HepG2 (cell line): Measurements from ENCODE around the gene FBP1. TPM values are rescaled to one million over a fixed set of nuclear protein-coding genes. Genes with fewer than 3 reads are reported as not detected.

Experiments used
- ATAC-seq: fragments of 200-7000 bp; cut with Tn5 transposase; 3 replicates; pipeline ENCODE4 v1.9.1; 2020; ENCODE audit warnings: mild to moderate bottlenecking, moderate library complexity
- BruUV-seq: library from RNA; stranded (reverse); fragments of 400-500 nt; replicated peaks from 2 replicates; lab custom pipeline; 2021; lab: Mats Ljungman, UMichigan
- CTCF ChIA-PET: fragments of 300-600 bp; formaldehyde crosslinking; extraction: SDS; loops from one replicate; lab custom pipeline; 2021; ENCODE audit warnings: low total read pairs, inconsistent platforms, low intra/inter-chr PET ratio; lab: Yijun Ruan, JAX
- POLR2A ChIA-PET: fragments of 350-600 bp; sonication (Branson Sonifier 250); formaldehyde crosslinking; loops from one replicate; lab custom pipeline; 2020; ENCODE audit warnings: antibody characterized with exemption, inconsistent platforms; lab: Yijun Ruan, JAX
- DNase-seq: peaks from one replicate; pipeline ENCODE4 v3.0.0-alpha.2; 2015; ENCODE audit warnings: low spot score
- FAIRE-seq: peaks from 3 replicates; lab custom pipeline; 2011; peaks lifted over from hg19 to GRCh38; lab: Jason Lieb, UNC
- H2AFZ ChIP-seq: one replicate; pipeline ENCODE4 v1.6.1; 2011; ENCODE audit warnings: low read length, inconsistent platforms
- H3K27ac ChIP-seq: fragments of 300-600 bp; 3 replicates; pipeline ENCODE4 v1.8.0; 2011; ENCODE audit warnings: mixed run types, mild to moderate bottlenecking, mixed read lengths, low read length, inconsistent platforms; ENCODE audit not compliant: insufficient read depth; ENCODE audit errors: extremely low read length
- H3K27me3 ChIP-seq, 2 experiments: fragments of 200-600 bp in 1 of 2; 2 replicates in 1 of 2; 3 replicates in 1 of 2; pipeline versions ENCODE4 v1.6.0 to v1.8.0; 2011; ENCODE audit warnings: low read length in 2 of 2, mild to moderate bottlenecking in 2 of 2, moderate library complexity in 2 of 2, inconsistent platforms in 1 of 2; ENCODE audit not compliant: insufficient read depth in 2 of 2, control insufficient read depth in 1 of 2
- H3K36me3 ChIP-seq, 2 experiments: fragments of 200-600 bp in 1 of 2; replicated peaks in 1 of 2; 2 replicates in 1 of 2; 3 replicates in 1 of 2; pipeline versions ENCODE4 v1.5.1 to v1.8.0; 2011; ENCODE audit warnings: low read length in 2 of 2, inconsistent platforms in 1 of 2; ENCODE audit not compliant: insufficient read depth in 2 of 2, control insufficient read depth in 1 of 2
- H3K4me1 ChIP-seq: 2 replicates; pipeline ENCODE4 v1.5.1; 2012; ENCODE audit warnings: low read length, inconsistent platforms; ENCODE audit not compliant: insufficient read depth
- H3K4me2 ChIP-seq: 2 replicates; pipeline ENCODE4 v1.6.0; 2011; ENCODE audit warnings: low read depth, low read length, inconsistent platforms
- H3K4me3 ChIP-seq, 3 experiments: fragments of 200-600 bp in 1 of 3; sonication (generic), shearing (Covaris generic) in 1 of 3; replicated peaks in 1 of 3; 2 replicates each; pipeline ENCODE4 v1.5.1; 2011 to 2016; ENCODE audit warnings: low read length in 3 of 3, inconsistent platforms in 2 of 3, low read depth in 2 of 3, mild to moderate bottlenecking in 2 of 3, control low read depth in 1 of 3, mixed read lengths in 1 of 3; ENCODE audit not compliant: insufficient read depth in 1 of 3
- H3K79me2 ChIP-seq: one replicate; pipeline ENCODE4 v1.6.1; 2011; ENCODE audit warnings: low read length, inconsistent platforms; ENCODE audit not compliant: insufficient read depth
- H3K9ac ChIP-seq: 2 replicates; pipeline ENCODE4 v1.6.0; 2011; ENCODE audit warnings: mild to moderate bottlenecking, low read depth, low read length, inconsistent platforms; ENCODE audit not compliant: insufficient read depth
- H3K9me3 ChIP-seq: 2 replicates; pipeline ENCODE4 v1.5.1; 2012; ENCODE audit warnings: mild to moderate bottlenecking, low read length
- H4K20me1 ChIP-seq: 2 replicates; pipeline ENCODE4 v1.6.0; 2011; ENCODE audit warnings: inconsistent platforms, mild to moderate bottlenecking, low read length, moderate library complexity; ENCODE audit not compliant: insufficient read depth
- CSRNP1 ChIP-seq: sonication (generic); formaldehyde crosslinking; IDR thresholded peaks from 2 replicates; pipeline ENCODE4 v1.8.1; 2023; ENCODE audit warnings: mild to moderate bottlenecking, missing genetic modification reagents
- DMAP1 ChIP-seq: IDR thresholded peaks from 2 replicates; pipeline ENCODE4 v1.6.1; 2016
- DNMT3B ChIP-seq: conservative IDR thresholded peaks from 2 replicates; pipeline ENCODE4 v1.6.1; 2016; ENCODE audit warnings: missing biosample characterization, control low read depth
- ELK4 ChIP-seq: sonication (generic); formaldehyde crosslinking; IDR thresholded peaks from 2 replicates; pipeline ENCODE4 v1.9.0; 2021; ENCODE audit warnings: missing genetic modification reagents, borderline replicate concordance
- ETV6 ChIP-seq: sonication (generic); formaldehyde crosslinking; conservative IDR thresholded peaks from 2 replicates; pipeline ENCODE4 v1.4.0; 2020; ENCODE audit warnings: missing genetic modification reagents
- IKZF4 ChIP-seq: sonication (generic); formaldehyde crosslinking; IDR thresholded peaks from 2 replicates; pipeline ENCODE4 v1.5.1; 2020; ENCODE audit warnings: borderline replicate concordance, mild to moderate bottlenecking, low read depth, missing genetic modification reagents; ENCODE audit errors: not compliant biosample characterization
- MLLT10 ChIP-seq: sonication (generic); formaldehyde crosslinking; IDR thresholded peaks from 2 replicates; pipeline ENCODE4 v1.4.0; 2020; ENCODE audit warnings: missing genetic modification reagents
- NONO ChIP-seq, 2 experiments: fragments of 450-650 bp in 1 of 2; sonication (generic) in 1 of 2; formaldehyde crosslinking in 1 of 2; IDR thresholded peaks in 1 of 2; conservative IDR thresholded peaks in 1 of 2; 2 replicates each; pipeline versions ENCODE4 v1.6.1 to v1.8.0; 2017 to 2022; ENCODE audit warnings: mild to moderate bottlenecking in 1 of 2, missing genetic modification reagents in 1 of 2, moderate library complexity in 1 of 2
- SIX4 ChIP-seq: sonication (generic); formaldehyde crosslinking; IDR thresholded peaks from 2 replicates; pipeline ENCODE4 v1.4.0; 2020; ENCODE audit warnings: missing genetic modification reagents
- SP4 ChIP-seq: sonication (generic); formaldehyde crosslinking; IDR thresholded peaks from 2 replicates; pipeline ENCODE4 v1.8.1; 2023; ENCODE audit warnings: mild to moderate bottlenecking, missing genetic modification reagents
- TCF7 ChIP-seq: sonication (generic); IDR thresholded peaks from 2 replicates; pipeline ENCODE4 v1.6.1; 2016; ENCODE audit warnings: antibody characterized with exemption, low read depth
- TFAP4 ChIP-seq: sonication (generic); IDR thresholded peaks from 2 replicates; pipeline ENCODE4 v1.6.1; 2016; ENCODE audit warnings: low read depth, borderline replicate concordance
- ZNF431 ChIP-seq: sonication (generic); formaldehyde crosslinking; IDR thresholded peaks from 2 replicates; pipeline ENCODE4 v1.9.0; 2022; ENCODE audit warnings: missing genetic modification reagents, low read depth, mild to moderate bottlenecking, borderline replicate concordance
- WGBS: methylation state at CpG from one replicate; pipeline ENCODE4 v1.1.6; 2017; ENCODE audit warnings: low lambda C conversion rate; 5-methylcytosine and 5-hydroxymethylcytosine counted together
- in situ Hi-C: cut with HindIII; loops from 2 replicates; pipeline ENCODE4 v1.10.0; 2017; ENCODE audit warnings: low pct_unique_long_range_greater_than_20kb; ENCODE audit not compliant: extremely low pct_ligation_motif_present
- intact Hi-C: fragments of 100-400 bp; cut with micrococcal nuclease; formaldehyde crosslinking; loops from one replicate; pipeline ENCODE4 v1.10.0; 2022; ENCODE audit not compliant: unreplicated experiment
- polyA plus RNA-seq, 8 experiments: library from polyadenylated mRNA; depleted of rRNA in 3 of 8; stranded (reverse) in 7 of 8; unstranded in 1 of 8; fragments of >200 nt; fragmentation: Illumina TruSeq in 4 of 8; extraction: Trizol in 4 of 8; gene quantifications; 2 replicates each; pipeline versions ENCODE4 v1.2.1 to v1.2.3, GENCODE V29; 2011 to 2016; ENCODE audit warnings: low read depth in 4 of 8, missing spikeins in 1 of 8, mixed read lengths in 1 of 8; ENCODE audit not compliant: insufficient read depth in 1 of 8
- total RNA-seq, 5 experiments: library from RNA; depleted of rRNA; stranded (reverse); fragments of >200 nt; fragmentation: Illumina TruSeq; extraction: Trizol; gene quantifications; 2 replicates each; pipeline ENCODE4 v1.2.3, GENCODE V29; 2016; ENCODE audit warnings: low read depth in 1 of 5
- TF ChIP-seq, protein P1 (sequence below): sonication (generic); formaldehyde crosslinking; IDR thresholded peaks from 2 replicates; pipeline ENCODE4 v1.5.0; 2020; ENCODE audit warnings: missing genetic modification reagents
- TF ChIP-seq, protein P2 (sequence below): sonication (generic); formaldehyde crosslinking; IDR thresholded peaks from 2 replicates; pipeline ENCODE4 v1.4.0; 2020; ENCODE audit warnings: mild to moderate bottlenecking, missing genetic modification reagents

FBP1 gene
- total and polyA plus RNA-seq, 2 of the 13 experiments (the other 11 are each of a cell fraction or from before 2014, with no cell fraction given), result 0.29 to 0.53 TPM

- DNase-seq (no peak), FAIRE-seq (no peak), ATAC-seq (no peak)
- POLR2A ChIA-PET, result no interaction called here
- no peaks in the 10 kb centered on the region for H3K79me2 ChIP-seq
- no peak overlapping the region for H3K9ac ChIP-seq
- H3K27ac ChIP-seq, result no peak overlapping the region
- TF ChIP-seq TFAP4 (no peak), CSRNP1 (CRISPR knock-in tag) (no peak), ETV6 (CRISPR knock-in tag) (no peak), MLLT10 (CRISPR knock-in tag) (no peak), NONO (IDR thresholded peaks at IDR 0.05) (no peak), NONO (CRISPR knock-in tag; conservative IDR thresholded peaks at IDR 0.05) (no peak), IKZF4 (CRISPR knock-in tag) (no peak), DMAP1 (CRISPR knock-in tag) (no peak), SP4 (CRISPR knock-in tag) (no peak), ELK4 (no peak), SIX4 (CRISPR knock-in tag) (no peak), ZNF431 (CRISPR knock-in tag) (no peak), DNMT3B (no peak), TCF7 (no peak)
- TF ChIP-seq, protein P1, sequence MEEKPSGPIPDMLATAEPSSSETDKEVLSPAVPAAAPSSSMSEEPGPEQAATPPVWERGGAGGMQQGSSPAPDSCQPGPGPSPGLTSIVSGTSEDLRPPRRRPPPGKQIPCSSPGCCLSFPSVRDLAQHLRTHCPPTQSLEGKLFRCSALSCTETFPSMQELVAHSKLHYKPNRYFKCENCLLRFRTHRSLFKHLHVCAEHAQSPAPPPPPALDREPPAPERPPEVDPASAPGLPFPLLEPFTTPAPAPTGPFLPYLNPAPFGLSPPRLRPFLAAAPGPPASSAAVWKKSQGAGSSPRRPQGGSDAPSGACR (CRISPR knock-in tag), result no peak
- TF ChIP-seq, protein P2, sequence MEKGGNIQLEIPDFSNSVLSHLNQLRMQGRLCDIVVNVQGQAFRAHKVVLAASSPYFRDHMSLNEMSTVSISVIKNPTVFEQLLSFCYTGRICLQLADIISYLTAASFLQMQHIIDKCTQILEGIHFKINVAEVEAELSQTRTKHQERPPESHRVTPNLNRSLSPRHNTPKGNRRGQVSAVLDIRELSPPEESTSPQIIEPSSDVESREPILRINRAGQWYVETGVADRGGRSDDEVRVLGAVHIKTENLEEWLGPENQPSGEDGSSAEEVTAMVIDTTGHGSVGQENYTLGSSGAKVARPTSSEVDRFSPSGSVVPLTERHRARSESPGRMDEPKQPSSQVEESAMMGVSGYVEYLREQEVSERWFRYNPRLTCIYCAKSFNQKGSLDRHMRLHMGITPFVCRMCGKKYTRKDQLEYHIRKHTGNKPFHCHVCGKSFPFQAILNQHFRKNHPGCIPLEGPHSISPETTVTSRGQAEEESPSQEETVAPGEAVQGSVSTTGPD (CRISPR knock-in tag), result no peak
- H3K4me1 ChIP-seq, result peaks cover 43% of the 10 kb centered on the region
- no peak overlapping the region for H3K4me3 ChIP-seq
- intact Hi-C loops, result no loop called here
- H3K27me3 ChIP-seq, result no peaks in the 10 kb centered on the region
- WGBS, result 91% methylated on average over 2 of the region's 2 CpGs
- no peak overlapping the region for H2AFZ ChIP-seq
- in situ Hi-C loops, result no loop called here
- BruUV-seq, result no TSS peak
- CTCF ChIA-PET, result no interaction called here
- H3K4me2 ChIP-seq, result no peak overlapping the region
- H3K9me3 ChIP-seq, result no peaks in the 10 kb centered on the region
- no peaks in the 10 kb centered on the region for H3K36me3 ChIP-seq
- no peaks in the 10 kb centered on the region for H4K20me1 ChIP-seq
Measured at GRCh38 chr9:94685359-94685758, 46.0 kb upstream of the FBP1 start.
